Pons (tissue), 1 donor: ENCODE results near the gene PPM1L.

Experiments used
- DNase-seq: peaks from one replicate; pipeline ENCODE4 v3.0.0-alpha.2; 2016; ENCODE audit warnings: low spot score

The PPM1L gene

GRCh38 chr3:161101609-161102008 lies 345.6 kb downstream of the PPM1L start:
- no peak for DNase-seq

DNA sequence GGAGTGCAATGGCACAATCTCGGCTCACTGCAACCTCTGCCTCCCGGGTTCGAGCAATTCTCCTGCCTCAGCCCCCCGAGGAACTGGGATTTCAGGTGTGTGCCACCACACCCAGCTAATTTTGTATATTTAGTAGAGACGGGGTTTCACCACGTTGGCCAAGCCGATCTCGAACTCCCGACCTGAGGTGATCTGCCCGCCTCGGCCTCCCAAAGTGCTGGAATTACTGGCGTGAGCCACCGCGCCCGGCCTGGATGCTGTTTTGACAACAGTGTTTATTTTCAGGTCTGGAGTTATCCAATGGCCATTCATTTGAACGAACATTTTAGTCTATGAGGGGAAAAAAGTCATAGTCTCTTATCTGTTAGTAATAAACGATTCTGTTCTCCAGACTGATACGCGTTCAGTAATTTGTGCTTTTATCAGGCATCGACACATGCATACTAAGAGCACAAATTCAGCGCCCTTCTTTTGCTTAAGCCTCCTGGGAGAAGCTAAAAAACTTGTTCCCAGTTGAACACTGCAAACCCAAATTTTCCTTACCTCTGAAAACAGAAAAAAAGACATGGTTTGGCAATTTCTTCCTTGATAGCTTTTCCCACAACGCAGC lies 347.9 kb downstream of the PPM1L start:
- no peak for DNase-seq

- DNase-seq: peak; percentile 26
Observed at GRCh38 chr3:161104561-161105551, 348.8 kb downstream of the PPM1L start, which contains the start of gene B3GALNT1. TSS of gene B3GALNT1 (minus strand) at chr3:161105349. CDS start at chr3:161086754, 18,595 bp downstream.

DNA sequence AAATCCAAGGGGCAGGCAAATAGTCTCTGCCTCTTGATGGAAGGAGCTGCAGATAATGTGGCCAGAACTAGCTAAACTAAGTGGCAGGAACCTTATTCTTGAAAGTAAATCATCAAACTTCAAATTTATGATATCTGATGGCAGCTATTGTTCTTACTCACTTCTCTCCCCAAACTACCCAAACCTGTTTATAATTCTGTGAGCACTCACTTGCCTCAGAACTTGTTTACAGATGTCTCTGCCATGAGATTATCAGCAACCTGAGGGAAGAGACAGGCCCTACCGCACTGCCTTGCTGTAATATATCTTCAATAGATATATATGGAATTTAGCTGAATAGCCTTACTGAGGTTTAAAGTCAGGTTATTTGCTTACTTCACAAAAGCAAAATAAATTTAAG lies 351.3 kb downstream of the PPM1L start:
- no peak for DNase-seq

DNA sequence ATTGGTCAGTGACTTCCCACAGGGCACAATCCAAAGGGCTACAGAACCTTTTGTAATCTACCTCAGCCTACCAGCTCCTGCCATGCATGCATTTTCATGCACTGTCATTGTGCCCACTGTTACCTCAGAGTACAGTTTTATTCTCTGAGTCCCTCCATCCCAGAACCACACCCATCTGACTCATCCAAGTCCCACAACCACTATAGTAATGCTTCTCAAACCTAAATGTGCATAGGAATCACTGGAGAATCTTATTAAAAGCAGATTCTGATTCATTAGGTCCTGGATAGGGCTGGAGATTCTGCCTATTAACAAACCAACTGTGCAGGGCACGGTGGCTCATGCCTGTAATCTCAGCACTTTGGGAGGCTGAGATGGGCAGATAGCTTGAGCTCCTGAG lies 352.8 kb downstream of the PPM1L start:
- no peak for DNase-seq

DNA sequence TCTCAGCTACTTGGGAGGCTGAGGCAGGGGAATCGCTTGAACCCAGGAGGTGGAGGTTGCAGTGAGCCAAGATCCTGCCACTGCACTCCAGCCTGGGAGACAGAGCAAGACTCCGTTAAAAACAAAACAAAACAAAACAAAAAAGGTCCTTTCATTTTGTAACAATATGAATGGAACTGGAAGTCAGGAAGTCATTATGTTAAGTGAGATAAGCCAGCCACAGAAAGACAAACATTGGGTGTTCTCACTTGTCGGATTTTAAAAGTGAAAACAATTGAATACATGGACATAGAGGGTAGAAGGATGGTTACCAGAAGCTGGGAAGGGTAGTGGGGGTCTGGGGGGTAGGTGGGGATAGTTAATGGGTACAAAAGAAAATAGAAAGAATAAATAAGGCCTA lies 361.6 kb downstream of the PPM1L start:
- DNase-seq: no peak

GRCh38 chr3:161126495-161126894 lies 370.5 kb downstream of the PPM1L start:
- no peak for DNase-seq
